HAP-1 (cell line): ENCODE data around the gene GRAMD1C.

Source experiments
- DNase-seq, 2 experiments: peaks; one replicate each; pipeline ENCODE4 v3.0.0-alpha.2; 2016 to 2020; ENCODE audit warnings: low spot score in 2 of 2
- H3K27me3 ChIP-seq: fragments of 250-450 bp; sonication (Bioruptor Pico); 2 replicates; pipeline ENCODE4 v1.5.1; 2020; ENCODE audit warnings: low read depth, mild to moderate bottlenecking, moderate library complexity
- H3K36me3 ChIP-seq: fragments of 250-450 bp; sonication (Bioruptor Pico); replicated peaks from 2 replicates; pipeline ENCODE4 v1.5.1; 2020; ENCODE audit warnings: mild to moderate bottlenecking
- H3K4me1 ChIP-seq: fragments of 250-450 bp; sonication (Bioruptor Pico); 2 replicates; pipeline ENCODE4 v1.5.1; 2020; ENCODE audit warnings: mild to moderate bottlenecking
- H3K4me3 ChIP-seq: fragments of 250-450 bp; sonication (Bioruptor Pico); 2 replicates; pipeline ENCODE4 v1.5.1; 2020; ENCODE audit warnings: mild to moderate bottlenecking, moderate library complexity
- H3K9me3 ChIP-seq: fragments of 250-450 bp; sonication (Bioruptor Pico); 2 replicates; pipeline ENCODE4 v1.5.1; 2020; ENCODE audit warnings: mild to moderate bottlenecking, moderate library complexity
- in situ Hi-C: fragments of 300-500 bp; cut with MboI; formaldehyde crosslinking; loops from 3 replicates; pipeline ENCODE4 v1.14.3; 2020; ENCODE audit warnings: low sequenced_read_pairs, inconsistent platforms, mixed read lengths

The GRAMD1C gene

DNA sequence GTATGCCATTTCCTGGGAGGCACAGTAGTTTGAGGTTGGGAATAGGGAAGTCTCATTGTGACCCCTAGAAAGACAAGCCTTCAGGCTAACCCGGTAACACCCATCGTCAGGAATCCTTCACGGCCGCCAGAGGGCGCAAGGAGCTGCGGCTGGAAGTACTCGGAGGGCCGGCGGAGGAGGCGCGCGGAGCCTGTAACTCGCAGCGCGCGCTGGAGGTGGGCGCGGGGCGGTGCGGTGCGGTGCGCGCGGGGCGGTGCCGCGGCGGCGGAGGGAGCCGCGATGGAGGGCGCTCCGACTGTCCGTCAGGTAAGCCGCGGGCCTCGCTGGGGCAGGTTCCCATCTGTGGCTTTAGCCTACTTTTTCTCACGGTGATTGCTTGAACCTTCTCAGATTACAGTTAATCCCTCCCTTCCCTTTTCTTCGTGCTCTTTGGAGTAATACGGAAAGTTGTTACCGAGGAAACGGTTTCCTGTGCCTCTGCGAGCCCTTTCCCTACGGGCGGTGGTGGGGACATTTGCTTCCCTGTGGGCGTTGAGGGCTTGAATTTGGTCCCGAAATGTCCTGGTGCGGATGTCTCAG is at the start of gene GRAMD1C:
TSS of gene GRAMD1C (plus strand) at position 158 of the 579 bp plus-strand sequence. CDS start at position 280, 122 bp downstream.
- Histone ChIP-seq H3K27me3 (no peaks in the 10 kb centered on the region), H3K9me3 (no peaks in the 10 kb centered on the region), H3K4me3 (peak within 1 kb of the TSS; percentile 39), H3K36me3 (no peaks in the 10 kb centered on the region), H3K4me1 (peaks cover 9% of the 10 kb centered on the region)
- in situ Hi-C loops, result loop anchor here (25.0 kb wide), 1 partner anchor 224 kb away; the partner anchor contains the start of genes CCDC191 and QTRT2
- peak; percentile 89 to 90 for DNase-seq

DNA sequence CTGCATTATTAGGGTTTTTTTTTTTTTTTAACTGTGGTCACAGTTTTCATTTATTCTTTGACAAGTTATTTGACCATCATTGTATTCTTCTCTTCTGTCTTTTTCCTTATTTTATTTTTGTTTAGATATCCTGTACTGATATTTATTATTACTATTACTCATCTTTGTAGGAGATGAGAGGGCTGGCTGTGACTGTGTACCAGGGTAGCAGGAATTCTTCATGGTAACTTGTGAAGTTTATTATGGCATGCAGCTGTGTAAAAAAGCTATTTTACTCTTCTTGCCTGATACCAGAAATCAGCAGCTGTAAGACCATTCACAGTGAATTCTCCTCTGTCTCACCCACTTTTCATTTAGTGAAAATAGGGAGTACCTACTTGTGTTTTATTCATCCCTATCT is 47.2 kb upstream of the GRAMD1C start:
- Histone ChIP-seq H3K4me3 (no peak overlapping the region), H3K27me3 (no peaks in the 10 kb centered on the region), H3K9me3 (no peaks in the 10 kb centered on the region), H3K36me3 (peaks cover 43% of the 10 kb centered on the region), H3K4me1 (no peaks in the 10 kb centered on the region)
- in situ Hi-C loops, result no loop called here
- DNase-seq, result no peak

DNA sequence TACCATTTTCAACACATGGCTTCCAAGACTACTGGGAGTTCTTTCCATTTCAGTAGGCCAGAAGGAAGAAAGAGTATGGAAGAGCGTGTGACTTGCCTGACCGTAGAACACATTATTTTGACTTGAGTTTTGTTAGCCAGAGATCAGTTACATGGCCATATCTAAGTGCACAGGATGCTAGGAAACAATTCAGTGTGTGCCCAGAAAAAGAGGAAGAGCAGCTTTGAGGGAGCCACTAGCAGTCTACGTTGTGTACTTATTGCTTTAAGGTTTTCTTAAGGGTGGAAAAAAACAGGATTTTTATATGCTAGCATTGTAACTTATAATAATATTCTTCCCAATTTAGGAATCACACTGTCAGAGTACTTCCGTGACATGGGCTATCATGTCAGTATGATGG is 44.1 kb upstream of the GRAMD1C start:
- Histone ChIP-seq H3K27me3 (no peaks in the 10 kb centered on the region), H3K9me3 (no peaks in the 10 kb centered on the region), H3K36me3 (peaks cover 39% of the 10 kb centered on the region), H3K4me3 (no peak overlapping the region), H3K4me1 (no peaks in the 10 kb centered on the region)
- peak in 1 of 2 experiments; percentile 1 for DNase-seq
- in situ Hi-C loops, result no loop called here

DNA sequence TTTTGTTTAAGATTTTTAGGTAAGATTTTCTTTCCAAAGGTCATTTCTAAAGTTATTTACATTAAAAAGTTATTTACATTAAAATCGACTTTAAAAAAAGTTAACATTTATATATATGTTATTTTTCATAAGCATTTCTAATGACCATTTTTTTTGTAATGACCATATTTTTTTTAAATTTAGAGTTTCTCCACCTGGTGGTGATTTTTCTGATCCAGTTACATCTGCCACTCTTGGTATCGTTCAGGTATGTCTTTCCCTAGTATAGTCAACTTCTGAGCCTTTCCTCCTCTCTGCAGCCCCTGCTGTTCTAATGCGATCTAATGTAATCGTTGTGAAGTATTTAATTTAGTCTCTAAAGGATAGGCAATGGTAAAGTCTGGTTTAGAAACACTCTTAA is 42.9 kb upstream of the GRAMD1C start:
- in situ Hi-C loops, result no loop called here
- peaks cover 35% of the 10 kb centered on the region for H3K36me3 ChIP-seq

DNA sequence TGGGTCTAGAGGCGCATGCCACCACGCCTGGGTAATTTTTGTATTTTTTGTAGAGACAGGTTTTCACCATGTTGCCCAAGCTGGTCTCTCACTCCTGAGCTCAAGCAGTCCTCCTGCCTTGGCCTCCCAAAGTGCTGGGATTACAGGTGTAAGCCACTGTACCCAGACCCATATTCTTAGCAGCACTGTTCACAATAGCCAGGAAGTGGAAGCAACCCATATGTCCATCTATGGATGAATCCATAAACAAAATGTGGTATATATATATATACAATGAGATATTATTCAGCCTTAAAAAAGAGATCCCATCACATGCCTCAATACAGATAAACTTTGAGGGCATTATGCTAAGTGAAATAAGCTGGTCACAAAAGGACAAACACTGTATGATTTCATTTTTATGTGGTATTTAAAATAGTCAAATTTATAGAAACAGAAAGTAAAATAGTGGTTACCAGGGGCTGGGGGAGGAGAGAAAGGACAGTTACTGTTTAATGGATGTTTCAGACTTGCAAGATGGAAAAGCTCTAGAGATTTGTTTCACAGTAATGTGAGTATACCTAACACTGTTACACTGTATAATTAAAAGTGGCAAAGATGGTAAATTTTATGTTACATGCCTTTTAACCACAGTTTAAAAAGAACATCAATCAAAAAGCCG is 35.7 kb upstream of the GRAMD1C start:
- Histone ChIP-seq H3K4me1 (no peaks in the 10 kb centered on the region), H3K36me3 (peaks cover 34% of the 10 kb centered on the region), H3K27me3 (no peaks in the 10 kb centered on the region), H3K9me3 (no peaks in the 10 kb centered on the region), H3K4me3 (no peak overlapping the region)
- in situ Hi-C loops, result no loop called here
- DNase-seq, result no peak

More for the DNA sequence above, 42.9 kb upstream of the GRAMD1C start:
- Histone ChIP-seq H3K4me1 (no peaks in the 10 kb centered on the region), H3K4me3 (no peak overlapping the region), H3K27me3 (no peaks in the 10 kb centered on the region), H3K9me3 (no peaks in the 10 kb centered on the region)
- peak in 1 of 2 experiments; percentile 2 for DNase-seq

DNA sequence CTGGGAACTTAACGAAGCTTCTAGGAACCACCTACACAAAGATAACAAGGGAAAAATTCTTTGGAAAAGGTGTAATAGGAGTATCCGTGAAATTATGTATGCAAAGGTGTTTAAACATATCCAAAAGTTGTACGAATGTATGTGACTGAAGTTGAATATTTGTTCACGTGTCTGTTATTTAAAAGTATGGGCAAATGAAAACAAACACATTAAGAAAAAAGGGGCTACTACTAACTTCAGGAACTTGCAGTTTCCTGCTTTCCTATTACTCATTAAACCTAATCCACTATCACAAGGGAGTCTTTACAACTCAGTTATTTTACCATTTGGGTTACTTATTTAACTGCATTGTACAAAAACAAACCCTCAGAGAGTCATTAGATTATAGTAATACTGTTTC is 33.9 kb upstream of the GRAMD1C start:
- in situ Hi-C loops, result no loop called here
- no peak overlapping the region for H3K4me3 ChIP-seq
- no peaks in the 10 kb centered on the region for H3K4me1 ChIP-seq
- DNase-seq, result no peak
- no peaks in the 10 kb centered on the region for H3K27me3 ChIP-seq
- H3K9me3 ChIP-seq, result no peaks in the 10 kb centered on the region
- H3K36me3 ChIP-seq, result peaks cover 30% of the 10 kb centered on the region

DNA sequence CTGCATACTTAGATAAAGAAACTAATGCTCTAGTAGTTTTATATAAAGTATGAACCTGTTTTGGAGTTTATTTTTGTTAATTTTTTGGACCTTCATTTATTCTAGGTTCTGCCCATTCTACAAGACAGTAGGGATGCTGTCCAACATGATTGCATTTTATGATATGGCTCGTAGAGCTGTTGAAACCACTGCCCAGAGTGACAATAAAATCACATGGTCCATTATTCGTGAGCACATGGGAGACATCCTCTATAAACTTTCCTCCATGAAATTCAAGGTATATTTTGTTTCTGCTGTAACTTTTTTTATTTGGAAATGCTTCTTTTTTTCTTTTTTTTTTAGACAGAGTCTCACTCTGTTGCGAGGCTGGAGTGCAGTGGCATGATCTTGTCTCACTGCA is 33.3 kb upstream of the GRAMD1C start:
- in situ Hi-C loops, result no loop called here
- Histone ChIP-seq H3K36me3 (peaks cover 29% of the 10 kb centered on the region), H3K4me1 (no peaks in the 10 kb centered on the region), H3K27me3 (no peaks in the 10 kb centered on the region), H3K4me3 (no peak overlapping the region), H3K9me3 (no peaks in the 10 kb centered on the region)
- DNase-seq, result no peak

DNA sequence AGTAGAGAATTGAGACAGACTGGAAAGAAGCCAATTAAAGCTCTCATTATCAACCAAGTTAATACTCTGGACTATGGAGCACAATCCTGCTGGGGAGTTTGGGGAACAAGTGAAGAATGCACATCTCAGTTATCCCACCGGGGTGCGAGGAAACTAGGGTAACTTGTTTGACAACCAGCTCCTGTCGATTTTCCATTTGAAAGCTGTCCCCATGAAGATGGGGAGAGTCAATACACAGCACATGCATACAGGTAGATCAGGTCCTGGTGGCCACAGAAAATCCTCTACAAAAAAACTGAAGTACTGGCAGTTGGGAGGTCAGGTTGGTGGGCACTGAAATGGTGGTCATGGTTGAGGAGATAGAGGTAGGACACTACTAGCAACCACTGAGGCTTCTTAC is 25.7 kb upstream of the GRAMD1C start:
- Histone ChIP-seq H3K4me1 (no peaks in the 10 kb centered on the region), H3K4me3 (no peak overlapping the region), H3K36me3 (peaks cover 6% of the 10 kb centered on the region), H3K27me3 (no peaks in the 10 kb centered on the region), H3K9me3 (no peaks in the 10 kb centered on the region)
- in situ Hi-C loops, result no loop called here
- DNase-seq, result no peak

DNA sequence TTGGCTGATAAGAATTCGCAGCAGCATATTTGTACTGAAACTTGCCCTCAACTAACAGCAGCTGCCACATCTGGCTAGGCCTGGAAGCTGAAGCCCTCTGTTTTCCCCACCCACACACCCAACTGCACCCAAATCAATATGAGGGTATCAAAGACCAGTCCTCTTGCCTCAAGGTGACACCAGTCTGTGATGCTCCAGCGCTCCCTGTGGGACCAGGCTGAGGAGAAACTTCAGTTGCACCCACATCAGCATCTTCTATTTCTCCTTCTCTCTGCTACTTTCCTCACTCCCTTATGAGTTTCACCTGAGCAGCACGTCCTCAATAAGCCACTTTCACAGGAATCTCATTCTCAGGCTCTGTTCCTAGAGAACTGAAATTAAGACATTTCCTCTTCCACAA is 18.7 kb upstream of the GRAMD1C start:
- in situ Hi-C loops, result no loop called here
- no peaks in the 10 kb centered on the region for H3K9me3 ChIP-seq
- H3K36me3 ChIP-seq, result no peaks in the 10 kb centered on the region
- H3K27me3 ChIP-seq, result no peaks in the 10 kb centered on the region
- no peaks in the 10 kb centered on the region for H3K4me1 ChIP-seq
- no peak overlapping the region for H3K4me3 ChIP-seq
- no peak for DNase-seq

DNA sequence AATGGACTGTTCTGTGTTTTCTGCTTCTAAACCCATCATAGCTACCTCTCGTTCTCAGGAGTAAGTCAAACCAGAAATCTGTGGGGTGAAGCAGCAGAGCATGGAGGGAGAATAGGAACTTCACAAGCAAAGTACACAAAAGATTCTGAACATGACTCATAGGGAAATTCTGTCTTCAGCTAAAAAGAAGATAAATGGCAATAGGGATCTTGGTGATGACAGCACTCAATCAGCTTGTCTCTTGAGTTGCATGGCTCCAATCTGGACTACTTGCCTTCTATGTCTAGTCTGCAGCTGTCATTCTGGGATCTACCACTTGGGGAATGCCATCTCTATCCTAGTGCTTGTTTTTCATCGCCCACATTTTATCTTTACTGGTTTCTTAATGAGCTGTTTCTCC is 13.5 kb upstream of the GRAMD1C start:
- Histone ChIP-seq H3K4me3 (no peak overlapping the region), H3K36me3 (no peaks in the 10 kb centered on the region), H3K27me3 (no peaks in the 10 kb centered on the region), H3K4me1 (peaks cover under 1% of the 10 kb centered on the region), H3K9me3 (no peaks in the 10 kb centered on the region)
- no peak for DNase-seq
- in situ Hi-C loops, result loop anchor here (25.0 kb wide), 1 partner anchor 237 kb away; the partner anchor contains the start of genes CCDC191 and QTRT2

DNA sequence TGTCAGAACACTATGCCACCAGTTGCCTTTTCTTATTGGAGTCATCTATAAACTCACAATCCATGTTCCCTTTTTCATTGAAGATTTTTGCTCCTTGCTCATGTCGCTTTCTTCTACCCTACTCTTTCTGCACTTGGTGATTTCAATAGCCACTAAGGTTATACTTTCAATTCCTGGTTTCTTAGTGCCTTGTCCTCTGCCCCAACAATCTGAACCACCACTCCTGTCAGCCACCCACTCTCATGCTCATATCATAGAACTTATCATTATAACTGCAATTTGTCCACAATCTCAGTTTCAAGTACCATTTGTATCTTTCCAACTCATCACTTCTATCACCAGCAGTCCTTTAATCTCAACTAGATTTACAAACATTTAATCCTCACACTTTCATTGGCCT is 10.0 kb upstream of the GRAMD1C start:
- H3K27me3 ChIP-seq, result no peaks in the 10 kb centered on the region
- H3K4me3 ChIP-seq, result no peak overlapping the region
- H3K9me3 ChIP-seq, result no peaks in the 10 kb centered on the region
- H3K4me1 ChIP-seq, result peaks cover 5% of the 10 kb centered on the region
- no peak for DNase-seq
- no peaks in the 10 kb centered on the region for H3K36me3 ChIP-seq
- in situ Hi-C loops, result loop anchor here (25.0 kb wide), 1 partner anchor 234 kb away; the partner anchor contains the start of genes CCDC191 and QTRT2

DNA sequence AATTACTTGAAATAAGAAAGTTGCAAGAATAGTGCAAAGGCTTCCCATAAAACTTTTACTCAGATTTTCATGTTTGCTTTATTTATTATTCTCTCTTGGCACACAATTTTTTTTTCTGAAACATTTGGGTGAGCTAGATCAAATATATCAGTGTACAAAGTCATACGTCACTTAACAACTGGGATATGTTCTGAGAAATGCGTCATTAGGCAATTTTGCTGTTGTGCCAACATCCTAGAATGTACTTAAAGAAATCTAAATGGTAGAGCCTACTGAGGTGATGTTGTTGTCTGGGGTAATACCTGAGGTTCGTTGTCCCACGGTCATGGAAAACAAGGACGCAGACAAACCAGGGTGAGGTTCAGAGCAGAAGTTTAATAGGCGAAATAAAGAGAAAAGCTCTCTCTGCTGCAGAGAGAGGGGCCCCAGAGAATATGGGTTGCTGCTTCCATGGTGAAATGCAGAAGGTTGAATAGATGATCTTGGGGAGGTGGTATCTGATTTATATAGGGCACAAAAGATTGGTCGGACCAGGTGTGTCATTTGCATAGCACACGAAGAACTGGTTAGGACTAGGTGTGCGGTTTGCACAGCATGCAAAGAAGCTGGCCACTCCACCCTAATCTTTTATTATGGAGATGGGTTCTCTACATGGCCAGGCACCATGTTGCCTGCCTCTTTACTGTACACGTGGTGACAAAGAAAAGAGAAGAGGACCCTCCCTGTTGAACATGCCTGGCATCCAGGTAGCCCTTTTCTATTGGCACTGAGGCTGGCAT is 8.8 kb upstream of the GRAMD1C start:
- no peaks in the 10 kb centered on the region for H3K36me3 ChIP-seq
- no peaks in the 10 kb centered on the region for H3K9me3 ChIP-seq
- no peak overlapping the region for H3K4me3 ChIP-seq
- in situ Hi-C loops, result loop anchor here (25.0 kb wide), 1 partner anchor 233 kb away; the partner anchor contains the start of genes CCDC191 and QTRT2
- DNase-seq, result no peak
- no peaks in the 10 kb centered on the region for H3K27me3 ChIP-seq
- H3K4me1 ChIP-seq, result peaks cover 5% of the 10 kb centered on the region

DNA sequence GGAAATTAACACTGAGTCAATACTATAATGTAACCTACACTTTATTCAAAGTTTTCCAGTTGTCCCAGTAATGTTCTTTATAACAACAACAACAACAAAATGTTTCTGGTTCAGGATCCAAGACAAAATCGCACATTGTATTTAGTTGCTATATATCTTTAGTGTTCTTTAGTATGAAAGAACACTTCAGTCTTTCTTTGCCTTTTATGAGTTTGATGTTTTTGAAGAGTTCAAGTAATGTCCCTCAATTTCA is 7.6 kb upstream of the GRAMD1C start:
- no peak overlapping the region for H3K4me3 ChIP-seq
- no peak for DNase-seq
- peaks cover 5% of the 10 kb centered on the region for H3K4me1 ChIP-seq
- H3K27me3 ChIP-seq, result no peaks in the 10 kb centered on the region
- no peaks in the 10 kb centered on the region for H3K36me3 ChIP-seq
- in situ Hi-C loops, result loop anchor here (25.0 kb wide), 1 partner anchor 231 kb away; the partner anchor contains the start of genes CCDC191 and QTRT2
- no peaks in the 10 kb centered on the region for H3K9me3 ChIP-seq
